HUDEP-2 (cell line): ENCODE results near the gene DNAH5.

Experiments
- DNase-seq, 76 experiments: peaks; one replicate each; lab custom pipeline; 2025; ENCODE audit not compliant: unreplicated experiment in 76 of 76; lab: John Stamatoyannopoulos, UW

DNAH5 gene

GRCh38 chr5:13643196-13643595, 301.3 kb downstream of the DNAH5 start:
- DNase-seq = no peak
